DOHH2 (cell line): ENCODE measurements around the gene PLEKHN1.
"Not testable (repeated sequence)": the region's sequence is repeated elsewhere in the genome, so short reads cannot be mapped to it uniquely, and the experiment has no call there.

ENCODE experiments used
- EZH2phosphoT487 ChIP-seq: fragments of 200-600 bp; sonication (generic); IDR thresholded peaks from 2 replicates; pipeline ENCODE4 v1.6.1; 2017; ENCODE audit warnings: borderline replicate concordance, mild to moderate bottlenecking, antibody characterized with exemption, low read length, moderate library complexity, mixed read lengths
- TF ChIP-seq, protein P1 (sequence below): fragments of 200-600 bp; sonication (generic); IDR thresholded peaks from one replicate; pipeline ENCODE4 v1.5.1; 2014; ENCODE audit warnings: antibody characterized with exemption, mild to moderate bottlenecking, low read depth, low read length; ENCODE audit not compliant: poor library complexity, severe bottlenecking

DNA sequence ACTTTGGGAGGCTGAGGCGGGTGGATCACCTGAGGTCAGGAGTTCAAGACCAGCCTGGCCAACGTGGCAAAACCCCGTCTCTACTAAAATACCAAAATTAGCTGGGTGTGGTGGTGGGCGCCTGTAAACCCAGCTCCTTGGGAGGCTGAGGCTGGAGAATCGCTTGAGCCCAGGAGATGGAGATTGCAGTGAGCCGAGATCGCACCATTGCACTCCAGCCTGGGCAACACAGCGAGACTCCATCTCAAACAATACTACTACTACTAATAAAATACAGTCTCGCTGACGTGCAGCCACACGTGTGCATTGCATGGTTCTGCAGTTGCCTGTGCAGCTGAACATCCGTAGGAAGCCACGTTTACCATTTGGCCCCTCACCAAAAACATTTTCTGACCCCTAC, 19.5 kb upstream of the PLEKHN1 start:
- TF ChIP-seq, protein P1, sequence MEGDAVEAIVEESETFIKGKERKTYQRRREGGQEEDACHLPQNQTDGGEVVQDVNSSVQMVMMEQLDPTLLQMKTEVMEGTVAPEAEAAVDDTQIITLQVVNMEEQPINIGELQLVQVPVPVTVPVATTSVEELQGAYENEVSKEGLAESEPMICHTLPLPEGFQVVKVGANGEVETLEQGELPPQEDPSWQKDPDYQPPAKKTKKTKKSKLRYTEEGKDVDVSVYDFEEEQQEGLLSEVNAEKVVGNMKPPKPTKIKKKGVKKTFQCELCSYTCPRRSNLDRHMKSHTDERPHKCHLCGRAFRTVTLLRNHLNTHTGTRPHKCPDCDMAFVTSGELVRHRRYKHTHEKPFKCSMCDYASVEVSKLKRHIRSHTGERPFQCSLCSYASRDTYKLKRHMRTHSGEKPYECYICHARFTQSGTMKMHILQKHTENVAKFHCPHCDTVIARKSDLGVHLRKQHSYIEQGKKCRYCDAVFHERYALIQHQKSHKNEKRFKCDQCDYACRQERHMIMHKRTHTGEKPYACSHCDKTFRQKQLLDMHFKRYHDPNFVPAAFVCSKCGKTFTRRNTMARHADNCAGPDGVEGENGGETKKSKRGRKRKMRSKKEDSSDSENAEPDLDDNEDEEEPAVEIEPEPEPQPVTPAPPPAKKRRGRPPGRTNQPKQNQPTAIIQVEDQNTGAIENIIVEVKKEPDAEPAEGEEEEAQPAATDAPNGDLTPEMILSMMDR: not testable (repeated sequence)
- not testable (repeated sequence) for TF ChIP-seq EZH2phosphoT487
